H1 (cell line): Measurements from ENCODE around the gene SLC25A22. TPM values are rescaled to one million over a fixed set of nuclear protein-coding genes. Genes with fewer than 3 reads are reported as not detected.

Source experiments
- CTCF ChIA-PET: fragments of 300-600 bp; sonication (Branson Sonifier 250); formaldehyde crosslinking; loops from one replicate; lab custom pipeline; 2021; ENCODE audit not compliant: partially characterized antibody; lab: Charles Lee
- POLR2A ChIA-PET: fragments of 300-600 bp; sonication (Branson Sonifier 250); formaldehyde crosslinking; loops from one replicate; lab custom pipeline; 2021; ENCODE audit warnings: inconsistent platforms; ENCODE audit not compliant: partially characterized antibody; lab: Charles Lee
- DNase-seq, 2 experiments: peaks; one replicate each; pipeline versions ENCODE4 v3.0.0 to v3.0.0-alpha.2; 2010 to 2022; ENCODE audit warnings: low spot score in 2 of 2, low read depth in 1 of 2, mixed read lengths in 1 of 2
- FAIRE-seq: peaks from 2 replicates; lab custom pipeline; 2011; peaks lifted over from hg19 to GRCh38; lab: Jason Lieb, UNC
- H2AFZ ChIP-seq: 2 replicates; pipeline ENCODE4 v1.8.1; 2012; ENCODE audit warnings: low read length, inconsistent platforms
- H2AK5ac ChIP-seq: 2 replicates; pipeline ENCODE4 v1.6.1; 2013; ENCODE audit warnings: low read depth, low read length
- H2BK120ac ChIP-seq: replicated peaks from 2 replicates; pipeline ENCODE3; 2013; ENCODE audit warnings: low read depth, low read length, inconsistent platforms
- H2BK12ac ChIP-seq: 2 replicates; pipeline ENCODE4 v1.6.1; 2013; ENCODE audit warnings: low read depth, low read length
- H2BK15ac ChIP-seq: 2 replicates; pipeline ENCODE4 v1.6.1; 2013; ENCODE audit warnings: low read length
- H2BK20ac ChIP-seq: 2 replicates; pipeline ENCODE4 v1.6.1; 2013; ENCODE audit warnings: low read length
- H2BK5ac ChIP-seq: 2 replicates; pipeline ENCODE4 v1.6.1; 2013; ENCODE audit warnings: low read depth, low read length
- H3K14ac ChIP-seq: 2 replicates; pipeline ENCODE4 v1.6.1; 2013; ENCODE audit warnings: inconsistent platforms; ENCODE audit not compliant: insufficient read length
- H3K18ac ChIP-seq: 2 replicates; pipeline ENCODE4 v1.6.1; 2013; ENCODE audit warnings: low read length; ENCODE audit errors: extremely low read depth
- H3K23ac ChIP-seq: 2 replicates; pipeline ENCODE4 v1.6.1; 2013; ENCODE audit warnings: inconsistent platforms; ENCODE audit not compliant: insufficient read length
- H3K23me2 ChIP-seq: 2 replicates; pipeline ENCODE4 v1.6.1; 2013; ENCODE audit warnings: low read depth, low read length
- H3K27ac ChIP-seq: 2 replicates; pipeline ENCODE4 v1.6.1; 2011; ENCODE audit warnings: low read depth, low read length, inconsistent platforms
- H3K27me3 ChIP-seq, 4 experiments: replicated peaks in 1 of 4; 1 replicate in 1 of 4; 2 replicates in 3 of 4; pipeline versions ENCODE4 v1.6.1 to v1.8.1; 2011 to 2013; ENCODE audit warnings: low read length in 3 of 4, mild to moderate bottlenecking in 3 of 4, inconsistent platforms in 2 of 4, mixed read lengths in 2 of 4, moderate library complexity in 1 of 4; ENCODE audit not compliant: control insufficient read depth in 3 of 4, insufficient read depth in 3 of 4; ENCODE audit errors: extremely low read depth in 1 of 4
- H3K36me3 ChIP-seq, 4 experiments: 2 replicates each; pipeline versions ENCODE4 v1.6.1 to v1.8.1; 2011 to 2013; ENCODE audit warnings: mild to moderate bottlenecking in 4 of 4, low read length in 3 of 4, moderate library complexity in 2 of 4, control low read depth in 1 of 4, inconsistent platforms in 1 of 4; ENCODE audit not compliant: insufficient read depth in 4 of 4, control insufficient read depth in 2 of 4
- H3K4ac ChIP-seq: replicated peaks from 2 replicates; pipeline ENCODE3; 2013; ENCODE audit warnings: low read length, low read depth, mixed read lengths, inconsistent platforms; ENCODE audit not compliant: insufficient read length
- H3K4me1 ChIP-seq, 4 experiments: replicated peaks in 1 of 4; 1 replicate in 1 of 4; 2 replicates in 3 of 4; pipeline versions ENCODE4 v1.6.1 to v1.8.1; 2011 to 2013; ENCODE audit warnings: low read length in 3 of 4, inconsistent platforms in 2 of 4, mixed read lengths in 1 of 4; ENCODE audit not compliant: insufficient read depth in 4 of 4, control insufficient read depth in 3 of 4
- H3K4me2 ChIP-seq, 2 experiments: 2 replicates each; pipeline versions ENCODE4 v1.6.1 to v1.8.1; 2011 to 2013; ENCODE audit warnings: low read depth in 2 of 2, low read length in 2 of 2, control low read depth in 1 of 2, inconsistent platforms in 1 of 2, mild to moderate bottlenecking in 1 of 2; ENCODE audit not compliant: insufficient read depth in 1 of 2
- H3K4me3 ChIP-seq, 4 experiments: fragments of 200-600, 300-600 bp in 1 of 4; sonication (generic), shearing (Covaris generic), sonication (Bioruptor Twin) in 1 of 4; 2 replicates each; pipeline versions ENCODE4 v1.5.1 to v1.8.1; 2011 to 2016; ENCODE audit warnings: low read length in 4 of 4, low read depth in 3 of 4, control low read depth in 2 of 4, inconsistent platforms in 2 of 4, mild to moderate bottlenecking in 2 of 4, mixed read lengths in 1 of 4, moderate library complexity in 1 of 4; ENCODE audit not compliant: insufficient read depth in 2 of 4; ENCODE audit errors: extremely low read depth in 1 of 4
- H3K56ac ChIP-seq: replicated peaks from 2 replicates; pipeline ENCODE3; 2013; ENCODE audit warnings: low read depth, mild to moderate bottlenecking, mixed read lengths, low read length, inconsistent platforms; ENCODE audit not compliant: insufficient read length
- H3K79me1 ChIP-seq: 2 replicates; pipeline ENCODE4 v1.6.1; 2013; ENCODE audit warnings: low read depth, low read length, control low read depth
- H3K79me2 ChIP-seq, 2 experiments: 2 replicates each; pipeline versions ENCODE4 v1.6.1 to v1.8.1; 2012 to 2013; ENCODE audit warnings: low read length in 2 of 2, mild to moderate bottlenecking in 2 of 2, inconsistent platforms in 1 of 2; ENCODE audit not compliant: insufficient read depth in 2 of 2, control insufficient read depth in 1 of 2
- H3K9ac ChIP-seq, 4 experiments: replicated peaks in 1 of 4; 1 replicate in 1 of 4; 2 replicates in 3 of 4; pipeline versions ENCODE4 v1.6.1 to v1.8.1; 2011 to 2013; ENCODE audit warnings: low read depth in 3 of 4, low read length in 3 of 4, control low read depth in 2 of 4, mild to moderate bottlenecking in 2 of 4, moderate library complexity in 2 of 4, inconsistent platforms in 1 of 4; ENCODE audit errors: extremely low read depth in 1 of 4
- H3K9me3 ChIP-seq, 2 experiments: 2 replicates each; pipeline versions ENCODE4 v1.6.1 to v1.8.1; 2012 to 2013; ENCODE audit warnings: mild to moderate bottlenecking in 2 of 2, moderate library complexity in 2 of 2, control low read depth in 1 of 2, inconsistent platforms in 1 of 2, low read depth in 1 of 2, low read length in 1 of 2, mixed read lengths in 1 of 2; ENCODE audit not compliant: insufficient read depth in 2 of 2
- H4K20me1 ChIP-seq, 2 experiments: replicated peaks in 1 of 2; 2 replicates each; pipeline versions ENCODE3 to v1.8.1; 2011 to 2013; ENCODE audit warnings: inconsistent platforms in 2 of 2, low read length in 2 of 2, mild to moderate bottlenecking in 1 of 2; ENCODE audit not compliant: insufficient read depth in 2 of 2, control insufficient read depth in 1 of 2
- H4K5ac ChIP-seq: 2 replicates; pipeline ENCODE4 v1.6.1; 2013; ENCODE audit warnings: low read length, low read depth, mixed read lengths, inconsistent platforms; ENCODE audit not compliant: insufficient read length
- H4K8ac ChIP-seq: 2 replicates; pipeline ENCODE4 v1.8.0; 2013; ENCODE audit warnings: mild to moderate bottlenecking, moderate library complexity, low read length, inconsistent platforms; ENCODE audit not compliant: insufficient read depth; ENCODE audit errors: extremely low read depth
- H4K91ac ChIP-seq: replicated peaks from 2 replicates; pipeline ENCODE3; 2013; ENCODE audit warnings: low read length, mixed read lengths, inconsistent platforms; ENCODE audit not compliant: insufficient read length
- ASH2L ChIP-seq: fragments of 200-600, 300-600 bp; sonication (generic); IDR thresholded peaks from one replicate; pipeline ENCODE4 v1.7.1; 2017; ENCODE audit warnings: low read length
- CEBPB ChIP-seq: IDR thresholded peaks from 2 replicates; pipeline ENCODE4 v1.6.1; 2012; ENCODE audit warnings: low read depth, low read length
- EZH2 ChIP-seq: fragments of 200-600 bp; sonication (generic); IDR thresholded peaks from 2 replicates; pipeline ENCODE4 v1.7.1; 2012; ENCODE audit warnings: low read depth, mild to moderate bottlenecking, moderate library complexity, low read length, inconsistent platforms; ENCODE audit not compliant: severe bottlenecking
- GABPA ChIP-seq: IDR thresholded peaks from 2 replicates; pipeline ENCODE4 v1.6.1; 2011; ENCODE audit warnings: mild to moderate bottlenecking, low read length, moderate library complexity, borderline replicate concordance; ENCODE audit not compliant: insufficient read depth
- GTF2F1 ChIP-seq: IDR thresholded peaks from 2 replicates; pipeline ENCODE4 v1.6.1; 2012; ENCODE audit warnings: low read depth, low read length, improper control_type of control experiment, borderline replicate concordance
- KDM1A ChIP-seq: fragments of 200-600, 300-600 bp; sonication (generic); IDR thresholded peaks from 2 replicates; pipeline ENCODE4 v1.7.1; 2016; ENCODE audit warnings: mild to moderate bottlenecking, low read length, borderline replicate concordance
- NANOG ChIP-seq: IDR thresholded peaks from 2 replicates; pipeline ENCODE4 v1.6.1; 2011; ENCODE audit warnings: low read length, low read depth, mild to moderate bottlenecking, inconsistent platforms; ENCODE audit not compliant: insufficient read depth, poor library complexity, severe bottlenecking
- PHF8 ChIP-seq: fragments of 200-600 bp; sonication (generic); conservative IDR thresholded peaks from 2 replicates; pipeline ENCODE4 v1.7.1; 2012; ENCODE audit warnings: low read depth, mild to moderate bottlenecking, inconsistent platforms, low read length, moderate library complexity
- RBBP5 ChIP-seq: IDR thresholded peaks from 2 replicates; pipeline ENCODE4 v1.7.1; 2012; ENCODE audit warnings: low read depth, mild to moderate bottlenecking, inconsistent platforms, low read length, moderate library complexity, borderline replicate concordance
- RNF2 ChIP-seq: fragments of 200-900, 300-1000 bp; sonication (generic); IDR thresholded peaks from 2 replicates; pipeline ENCODE4 v1.7.1; 2016; ENCODE audit warnings: borderline replicate concordance, low read depth, mild to moderate bottlenecking, antibody characterized with exemption, low read length; ENCODE audit not compliant: poor library complexity, severe bottlenecking; ENCODE audit errors: missing control alignments
- TBP ChIP-seq: IDR thresholded peaks from 2 replicates; pipeline ENCODE4 v1.6.1; 2011; ENCODE audit warnings: low read depth, low read length, improper control_type of control experiment
- TCF12 ChIP-seq: IDR thresholded peaks from 2 replicates; pipeline ENCODE4 v1.6.1; 2011; ENCODE audit warnings: low read depth, mild to moderate bottlenecking, low read length
- USF2 ChIP-seq: IDR thresholded peaks from 2 replicates; pipeline ENCODE4 v1.6.1; 2011; ENCODE audit warnings: low read length, improper control_type of control experiment
- WGBS, 2 experiments: shearing (Covaris generic) in 1 of 2; methylation state at CpG; one replicate each; pipeline versions ENCODE4 v1.1.6 to v1.1.7; 2013 to 2015; ENCODE audit warnings: low lambda C conversion rate in 2 of 2, mixed read lengths in 2 of 2, inconsistent platforms in 1 of 2, low coverage in 1 of 2, missing lambda C conversion rate in 1 of 2; ENCODE audit not compliant: insufficient replicate concordance in 2 of 2, insufficient coverage in 1 of 2, insufficient read length in 1 of 2; ENCODE audit errors: extremely low coverage in 1 of 2, missing lambda C conversion rate in 1 of 2; 5-methylcytosine and 5-hydroxymethylcytosine counted together
- polyA plus RNA-seq, 7 experiments: library from polyadenylated mRNA; depleted of rRNA in 3 of 7; stranded (reverse) in 5 of 7; unstranded in 2 of 7; fragments of >200 nt in 5 of 7; fragments of 200-250 nt in 2 of 7; gene quantifications; 1 replicate in 5 of 7; 2 replicates in 1 of 7; 4 replicates in 1 of 7; pipeline versions ENCODE4 v1.2.1 to v1.2.3, GENCODE V29; 2011 to 2013; ENCODE audit warnings: missing spikeins in 2 of 7, mixed read lengths in 2 of 7
- total RNA-seq: library from RNA; stranded (reverse); fragmentation: NEBNext Ultra II Directional; extraction: Animal tissue kit (Norgen Biotek cat#: 25700); gene quantifications from 2 replicates; pipeline ENCODE4 v1.2.1, GENCODE V29; 2021

Gene SLC25A22
- total and polyA plus RNA-seq, 2 of the 8 experiments (the other 6 are each of a cell fraction or from before 2014, with no cell fraction given), result 31.5 to 48.0 TPM

GRCh38 chr11:766936-767210 is 31.2 kb downstream of the SLC25A22 start:
- H3K36me3 ChIP-seq, result peaks cover 16 to 54% (median 29%) of the 10 kb centered on the region in 4 experiments
- TF ChIP-seq ASH2L (no peak), KDM1A (no peak), GABPA (no peak), TCF12 (no peak), EZH2 (no peak), NANOG (no peak), GTF2F1 (no peak), CEBPB (no peak), RNF2 (no peak), RBBP5 (no peak), USF2 (no peak), TBP (no peak), PHF8 (no peak)

More at GRCh38 chr11:766936-767210, 31.2 kb downstream of the SLC25A22 start:
- Histone ChIP-seq H4K5ac (no peak overlapping the region), H3K4ac (no peak overlapping the region), H4K91ac (no peak overlapping the region), H3K56ac (no peak overlapping the region), H3K27me3 (no peaks in the 10 kb centered on the region), H3K18ac (no peak overlapping the region), H3K14ac (no peak overlapping the region), H2BK120ac (no peak overlapping the region), H3K23ac (no peak overlapping the region), H3K4me1 (peaks cover 0 to 12% (median 7%) of the 10 kb centered on the region in 4 experiments; a peak in 6 of 7 replicates), H4K8ac (no peak overlapping the region), H3K27ac (no peak overlapping the region), H3K79me1 (peaks cover 7% of the 10 kb centered on the region; the same call in 1 of the 2 replicates), H2BK15ac (no peak overlapping the region), H2AFZ (no peak overlapping the region), H3K79me2 (no peaks in the 10 kb centered on the region), H2BK20ac (no peak overlapping the region), H2AK5ac (no peak overlapping the region), H3K9me3 (no peaks in the 10 kb centered on the region), H3K23me2 (no peaks in the 10 kb centered on the region), H3K4me2 (no peak overlapping the region), H4K20me1 (peaks cover 16 to 36% of the 10 kb centered on the region in 2 experiments), H2BK5ac (no peak overlapping the region), H2BK12ac (no peak overlapping the region), H3K4me3 (no peak overlapping the region), H3K9ac (no peak overlapping the region)
- ChIA-PET CTCF (interaction anchor here (0.6 to 26.9 kb wide), 4 partner anchors 9 to 106 kb away, joined by 4 to 395 read pairs (median 8); no protein-coding TSS in a partner anchor), POLR2A (interaction anchor here (0.6 to 35.3 kb wide), 7 partner anchors 0 to 130 kb away, joined by 3 to 636 read pairs (median 7); partner anchors contain the start of genes CEND1, DRD4, GATD1 and TALDO1)
- DNase-seq (no peak), FAIRE-seq (no peak)
- WGBS, 2 experiments, result 89% methylated on average over 2 of the region's 2 CpGs; no CpG with 5 or more reads in 1 of the 2 experiments
